RWPE2 (cell line): Measurements from ENCODE around the gene WWOX.

Experiments
- ATAC-seq: fragments of 200-7000 bp; cut with Tn5 transposase; 3 replicates; pipeline ENCODE4 v1.9.1; 2021; ENCODE audit warnings: low read depth
- DNase-seq: peaks from one replicate; pipeline ENCODE4 v3.0.0-alpha.2; 2020; ENCODE audit warnings: low spot score
- H3K27ac ChIP-seq: fragments of 450-650 bp; 2 replicates; pipeline ENCODE4 v1.5.1; 2017; ENCODE audit warnings: mild to moderate bottlenecking; ENCODE audit not compliant: poor library complexity, severe bottlenecking
- H3K27me3 ChIP-seq: fragments of 250-450 bp; sonication (Bioruptor Pico); 2 replicates; pipeline ENCODE4 v1.5.1; 2021; ENCODE audit warnings: mild to moderate bottlenecking, moderate library complexity; ENCODE audit not compliant: insufficient read depth, poor library complexity, severe bottlenecking
- H3K36me3 ChIP-seq: fragments of 250-450 bp; sonication (Bioruptor Pico); 2 replicates; pipeline ENCODE4 v1.5.1; 2020; ENCODE audit warnings: low read depth, mild to moderate bottlenecking, moderate library complexity
- H3K4me1 ChIP-seq: fragments of 250-450 bp; sonication (Bioruptor Pico); 2 replicates; pipeline ENCODE4 v1.5.1; 2021; ENCODE audit warnings: mild to moderate bottlenecking, moderate library complexity; ENCODE audit not compliant: insufficient read depth, poor library complexity, severe bottlenecking
- H3K4me3 ChIP-seq: fragments of 250-450 bp; sonication (Bioruptor Pico); 2 replicates; pipeline ENCODE4 v1.5.1; 2021; ENCODE audit warnings: mild to moderate bottlenecking, moderate library complexity; ENCODE audit not compliant: severe bottlenecking
- H3K9me3 ChIP-seq: fragments of 250-450 bp; sonication (Bioruptor Pico); 2 replicates; pipeline ENCODE4 v1.5.1; 2021; ENCODE audit warnings: mild to moderate bottlenecking, moderate library complexity; ENCODE audit not compliant: severe bottlenecking
- TF ChIP-seq, protein P1 (sequence below): fragments of 450-650 bp; IDR thresholded peaks from one replicate; pipeline ENCODE4 v1.5.1; 2017; ENCODE audit warnings: mild to moderate bottlenecking, moderate library complexity; ENCODE audit not compliant: poor library complexity, severe bottlenecking

WWOX gene

GRCh38 chr16:79069633-79070032 is 970.2 kb downstream of the WWOX start:
- no peaks in the 10 kb centered on the region for H3K36me3 ChIP-seq
- H3K27me3 ChIP-seq = no peaks in the 10 kb centered on the region
- H3K4me3 ChIP-seq = no peak overlapping the region
- no peaks in the 10 kb centered on the region for H3K9me3 ChIP-seq
- H3K27ac ChIP-seq = no peak overlapping the region
- DNase-seq = no peak
- TF ChIP-seq, protein P1, sequence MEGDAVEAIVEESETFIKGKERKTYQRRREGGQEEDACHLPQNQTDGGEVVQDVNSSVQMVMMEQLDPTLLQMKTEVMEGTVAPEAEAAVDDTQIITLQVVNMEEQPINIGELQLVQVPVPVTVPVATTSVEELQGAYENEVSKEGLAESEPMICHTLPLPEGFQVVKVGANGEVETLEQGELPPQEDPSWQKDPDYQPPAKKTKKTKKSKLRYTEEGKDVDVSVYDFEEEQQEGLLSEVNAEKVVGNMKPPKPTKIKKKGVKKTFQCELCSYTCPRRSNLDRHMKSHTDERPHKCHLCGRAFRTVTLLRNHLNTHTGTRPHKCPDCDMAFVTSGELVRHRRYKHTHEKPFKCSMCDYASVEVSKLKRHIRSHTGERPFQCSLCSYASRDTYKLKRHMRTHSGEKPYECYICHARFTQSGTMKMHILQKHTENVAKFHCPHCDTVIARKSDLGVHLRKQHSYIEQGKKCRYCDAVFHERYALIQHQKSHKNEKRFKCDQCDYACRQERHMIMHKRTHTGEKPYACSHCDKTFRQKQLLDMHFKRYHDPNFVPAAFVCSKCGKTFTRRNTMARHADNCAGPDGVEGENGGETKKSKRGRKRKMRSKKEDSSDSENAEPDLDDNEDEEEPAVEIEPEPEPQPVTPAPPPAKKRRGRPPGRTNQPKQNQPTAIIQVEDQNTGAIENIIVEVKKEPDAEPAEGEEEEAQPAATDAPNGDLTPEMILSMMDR = no peak
- no peak for ATAC-seq
- H3K4me1 ChIP-seq = no peaks in the 10 kb centered on the region

- Histone ChIP-seq H3K9me3 (no peaks in the 10 kb centered on the region), H3K4me3 (no peak overlapping the region), H3K27me3 (no peaks in the 10 kb centered on the region), H3K27ac (no peak overlapping the region), H3K4me1 (no peaks in the 10 kb centered on the region), H3K36me3 (no peaks in the 10 kb centered on the region)
- ATAC-seq (peak; percentile 70; the same call in 2 of the 3 replicates), DNase-seq (no peak)
- TF ChIP-seq, protein P1 = no peak
These were observed 972.0 kb downstream of the WWOX start for GRCh38 chr16:79071424-79071823.

GRCh38 chr16:79072517-79072916 is 973.1 kb downstream of the WWOX start:
- no peak for ATAC-seq
- Histone ChIP-seq H3K4me1 (no peaks in the 10 kb centered on the region), H3K27ac (no peak overlapping the region), H3K4me3 (no peak overlapping the region), H3K36me3 (no peaks in the 10 kb centered on the region), H3K9me3 (no peaks in the 10 kb centered on the region), H3K27me3 (no peaks in the 10 kb centered on the region)
- TF ChIP-seq, protein P1 = no peak
- DNase-seq = no peak

- no peak overlapping the region for H3K27ac ChIP-seq
These were observed 974.1 kb downstream of the WWOX start for GRCh38 chr16:79073566-79073965.

DNA sequence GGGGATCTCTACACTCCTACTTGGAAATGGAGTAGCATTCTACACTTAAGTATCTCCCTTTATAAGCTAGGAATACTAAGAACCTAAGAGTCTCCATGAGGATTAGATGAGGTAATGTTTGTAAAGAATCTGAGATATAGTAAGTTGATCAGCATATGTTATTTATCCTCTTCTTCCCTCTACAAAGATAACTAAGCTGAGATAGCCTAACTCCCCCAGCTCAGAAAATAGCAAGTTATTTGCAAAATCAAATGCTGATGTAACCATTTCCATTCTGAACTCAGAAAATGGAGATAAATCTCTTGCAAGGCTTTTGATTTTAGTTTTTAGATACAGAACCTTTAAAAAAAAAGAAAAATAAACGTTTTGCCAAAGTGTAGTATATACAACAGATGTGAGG is 975.1 kb downstream of the WWOX start:
- Histone ChIP-seq H3K36me3 (no peaks in the 10 kb centered on the region), H3K27ac (no peak overlapping the region), H3K9me3 (no peaks in the 10 kb centered on the region), H3K4me3 (no peak overlapping the region), H3K4me1 (no peaks in the 10 kb centered on the region), H3K27me3 (no peaks in the 10 kb centered on the region)
- no peak for DNase-seq
- TF ChIP-seq, protein P1 = no peak
- ATAC-seq = no peak

More at GRCh38 chr16:79073566-79073965, 974.1 kb downstream of the WWOX start:
- Histone ChIP-seq H3K4me1 (no peaks in the 10 kb centered on the region), H3K9me3 (no peaks in the 10 kb centered on the region), H3K27me3 (no peaks in the 10 kb centered on the region), H3K4me3 (no peak overlapping the region), H3K36me3 (no peaks in the 10 kb centered on the region)
- TF ChIP-seq, protein P1 = no peak
- no peak for ATAC-seq
- no peak for DNase-seq
